ENCODE measurements around the gene IREB2. TPM values are rescaled to one million over a fixed set of nuclear protein-coding genes. Genes with fewer than 3 reads are reported as not detected.
A peak's percentile ranks its signal among the peaks of the same experiment; 100 is the strongest.

IREB2 gene
- total RNA-seq, 4 donors from 2014 or later, result 28.4 to 43.5 (median 30.8) TPM

GRCh38 chr15:78540141-78540870 lies 102.3 kb downstream of the IREB2 start, which contains the start of gene PSMA4:
TSS of gene PSMA4 (plus strand) at chr15:78540444. CDS start at chr15:78541928, 1,484 bp downstream.
- intact Hi-C loops (cut with DNase I; ENCODE audit: low total_unique reads), result no loop called here
- peak within 1 kb of the TSS; percentile 72 for H3K4me3 ChIP-seq (ENCODE audit: low read depth, poor library complexity, severe bottlenecking)
- TF ChIP-seq POLR2A (IDR thresholded peaks at IDR 0.05) (peak in 1 of 2 donors; percentile 75), CTCF (IDR thresholded peaks at IDR 0.05) (no peak)
- DNase-seq (ENCODE audit: low spot score in 2 of 2), result peak; percentile 91 to 99
- WGBS, 2 donors, result 0 to 1% methylated on average over 27 to 46 of the region's 56 CpGs

GRCh38 chr15:78540871-78541743 lies 103.1 kb downstream of the IREB2 start:
- TF ChIP-seq POLR2A (IDR thresholded peaks at IDR 0.05) (no peak), CTCF (IDR thresholded peaks at IDR 0.05) (no peak)
- WGBS, 2 donors, result 2% methylated on average over 17 of the region's 17 CpGs
- DNase-seq (ENCODE audit: low spot score in 2 of 2), result no peak
- intact Hi-C loops (cut with DNase I; ENCODE audit: low total_unique reads), result no loop called here
- peak overlapping the region; percentile 72 for H3K4me3 ChIP-seq (ENCODE audit: low read depth, poor library complexity, severe bottlenecking)

- H3K4me3 ChIP-seq (ENCODE audit: low read depth, poor library complexity, severe bottlenecking), result no peak overlapping the region
- WGBS, 2 donors, result 19 to 24% methylated on average over 1 of the region's 1 CpG
- TF ChIP-seq CTCF (IDR thresholded peaks at IDR 0.05), result no peak
- TF ChIP-seq POLR2A (IDR thresholded peaks at IDR 0.05), result no peak
- intact Hi-C loops (cut with DNase I; ENCODE audit: low total_unique reads), result no loop called here
- DNase-seq (ENCODE audit: low spot score in 2 of 2), result no peak
These were observed 103.7 kb downstream of the IREB2 start for GRCh38 chr15:78541744-78542034.

GRCh38 chr15:78542647-78543046 lies 104.6 kb downstream of the IREB2 start:
- intact Hi-C loops (cut with DNase I; ENCODE audit: low total_unique reads), result no loop called here
- no peak overlapping the region for H3K4me3 ChIP-seq (ENCODE audit: low read depth, poor library complexity, severe bottlenecking)

GRCh38 chr15:78550194-78550593 lies 112.2 kb downstream of the IREB2 start:
- no peak for DNase-seq (ENCODE audit: low spot score in 2 of 2)
- TF ChIP-seq CTCF (IDR thresholded peaks at IDR 0.05), result no peak
- TF ChIP-seq POLR2A (IDR thresholded peaks at IDR 0.05), result no peak
- intact Hi-C loops (cut with DNase I; ENCODE audit: low total_unique reads), result no loop called here
- no peak overlapping the region for H3K4me3 ChIP-seq (ENCODE audit: low read depth, poor library complexity, severe bottlenecking)
- 78 to 79% methylated on average over 6 of the region's 6 CpGs for WGBS, 2 donors

More at GRCh38 chr15:78542647-78543046, 104.6 kb downstream of the IREB2 start:
- DNase-seq (ENCODE audit: low spot score in 2 of 2), result no peak
- 95 to 96% methylated on average over 3 of the region's 3 CpGs for WGBS, 2 donors
- TF ChIP-seq POLR2A (IDR thresholded peaks at IDR 0.05) (no peak), CTCF (IDR thresholded peaks at IDR 0.05) (no peak)
